Epithelial cell of esophagus (primary cell): ENCODE results near the gene LDLRAP1.
A peak's percentile ranks its signal among the peaks of the same experiment; 100 is the strongest.

Source experiments
- DNase-seq: peaks from one replicate; pipeline ENCODE4 v3.0.0; 2010; ENCODE audit warnings: low read depth
- H3K4me3 ChIP-seq: 2 replicates; pipeline ENCODE4 v1.5.1; 2011; ENCODE audit warnings: mild to moderate bottlenecking, low read length, control low read depth
- TF ChIP-seq, protein P1 (sequence below): IDR thresholded peaks from 2 replicates; pipeline ENCODE4 v1.5.1; 2011; ENCODE audit warnings: low read depth, mild to moderate bottlenecking, low read length, control low read depth, inconsistent platforms; ENCODE audit not compliant: insufficient read depth; ENCODE audit errors: missing control alignments

The LDLRAP1 gene

GRCh38 chr1:25544243-25544764 lies 898 bp downstream of the LDLRAP1 start:
- TF ChIP-seq, protein P1, sequence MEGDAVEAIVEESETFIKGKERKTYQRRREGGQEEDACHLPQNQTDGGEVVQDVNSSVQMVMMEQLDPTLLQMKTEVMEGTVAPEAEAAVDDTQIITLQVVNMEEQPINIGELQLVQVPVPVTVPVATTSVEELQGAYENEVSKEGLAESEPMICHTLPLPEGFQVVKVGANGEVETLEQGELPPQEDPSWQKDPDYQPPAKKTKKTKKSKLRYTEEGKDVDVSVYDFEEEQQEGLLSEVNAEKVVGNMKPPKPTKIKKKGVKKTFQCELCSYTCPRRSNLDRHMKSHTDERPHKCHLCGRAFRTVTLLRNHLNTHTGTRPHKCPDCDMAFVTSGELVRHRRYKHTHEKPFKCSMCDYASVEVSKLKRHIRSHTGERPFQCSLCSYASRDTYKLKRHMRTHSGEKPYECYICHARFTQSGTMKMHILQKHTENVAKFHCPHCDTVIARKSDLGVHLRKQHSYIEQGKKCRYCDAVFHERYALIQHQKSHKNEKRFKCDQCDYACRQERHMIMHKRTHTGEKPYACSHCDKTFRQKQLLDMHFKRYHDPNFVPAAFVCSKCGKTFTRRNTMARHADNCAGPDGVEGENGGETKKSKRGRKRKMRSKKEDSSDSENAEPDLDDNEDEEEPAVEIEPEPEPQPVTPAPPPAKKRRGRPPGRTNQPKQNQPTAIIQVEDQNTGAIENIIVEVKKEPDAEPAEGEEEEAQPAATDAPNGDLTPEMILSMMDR: no peak
- H3K4me3 ChIP-seq: peak overlapping the region; percentile 68
- DNase-seq: no peak

GRCh38 chr1:25544819-25545218 lies 1.4 kb downstream of the LDLRAP1 start:
- H3K4me3 ChIP-seq: peak overlapping the region; percentile 68
- DNase-seq: peak; percentile 41
- TF ChIP-seq, protein P1: no peak

- TF ChIP-seq, protein P1: no peak
- DNase-seq: no peak
- no peak overlapping the region for H3K4me3 ChIP-seq
These were observed 2.4 kb downstream of the LDLRAP1 start for GRCh38 chr1:25545767-25546166.

- no peak for DNase-seq
- TF ChIP-seq, protein P1: no peak
- H3K4me3 ChIP-seq: no peak overlapping the region
These were observed 2.8 kb downstream of the LDLRAP1 start for GRCh38 chr1:25546193-25546592.

DNA sequence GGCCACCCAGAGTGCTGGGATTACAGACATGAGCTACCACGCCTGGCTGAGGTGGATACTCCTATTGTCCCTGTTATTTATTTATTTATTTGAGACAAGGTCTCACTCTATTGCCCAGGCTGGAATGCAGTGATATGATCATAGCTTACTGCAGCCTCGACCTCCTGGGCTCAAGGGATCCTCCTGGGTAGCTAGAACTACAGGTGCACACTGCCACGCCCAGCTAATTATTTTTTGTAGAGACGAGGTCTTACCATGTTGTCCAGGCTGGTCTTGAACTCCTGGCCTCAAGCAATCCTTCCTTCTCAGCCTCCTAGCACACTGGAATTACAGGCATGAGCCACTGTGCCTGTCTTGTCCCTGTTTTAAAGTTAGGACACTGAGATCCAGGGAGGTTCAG lies 5.2 kb downstream of the LDLRAP1 start:
- TF ChIP-seq, protein P1: no peak
- no peak for DNase-seq
- no peak overlapping the region for H3K4me3 ChIP-seq

DNA sequence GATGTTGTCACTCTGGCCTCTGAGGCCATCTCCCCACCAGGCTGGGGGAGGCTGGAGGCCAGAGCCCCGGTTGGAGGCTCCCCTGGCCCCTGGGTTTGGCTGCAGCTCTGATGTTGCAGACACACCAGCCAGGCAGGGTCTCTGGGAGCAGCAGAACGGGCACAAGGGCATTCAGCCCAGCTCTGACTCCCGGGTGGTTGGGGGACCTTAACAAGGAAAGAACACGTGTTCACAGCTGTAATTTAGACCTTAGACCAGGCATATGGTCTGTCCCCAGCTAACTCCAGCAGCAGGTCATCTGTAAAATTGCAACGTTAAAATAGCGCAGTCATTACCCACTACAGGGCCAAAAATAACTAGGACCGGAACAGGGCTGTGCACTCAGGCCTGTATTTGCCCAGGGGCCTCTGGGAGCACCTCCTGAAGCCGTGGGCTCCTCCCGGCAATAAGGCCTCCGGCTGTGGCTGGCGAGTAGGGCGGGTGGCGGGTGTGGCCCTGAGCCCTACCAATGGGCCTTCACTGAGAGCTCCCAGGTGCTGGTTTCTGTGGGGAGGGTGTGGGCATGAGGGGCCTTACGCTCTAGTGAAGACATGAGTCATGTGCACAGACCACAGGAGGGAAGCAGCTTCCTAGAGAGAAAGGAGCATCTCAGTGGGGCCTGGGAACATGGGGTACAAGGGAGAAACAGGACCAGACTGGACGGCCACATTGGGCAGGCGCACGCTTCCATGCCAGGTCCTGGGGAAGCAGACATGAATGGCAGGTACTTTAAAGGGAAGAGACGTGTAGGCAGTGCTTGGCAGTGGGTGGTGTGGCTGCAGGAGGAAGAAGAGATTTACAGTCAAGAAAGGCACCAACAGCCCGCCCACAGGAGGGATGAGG lies 6.1 kb downstream of the LDLRAP1 start:
- H3K4me3 ChIP-seq: no peak overlapping the region
- DNase-seq: peak; percentile 65
- TF ChIP-seq, protein P1: no peak
